ENCODE data around the gene C1QTNF8. TPM values are rescaled to one million over a fixed set of nuclear protein-coding genes. Genes with fewer than 3 reads are reported as not detected.

The C1QTNF8 gene
- total RNA-seq, 3 donors from 2014 or later (not counting 1 experiment from before 2014, with no cell fraction given), result not detected

- no peaks in the 10 kb centered on the region for H3K9me3 Mint-ChIP-seq
- intact Hi-C loops (cut with micrococcal nuclease), result no loop called here
- 47% methylated on average over 34 of the region's 34 CpGs for WGBS (ENCODE audit: insufficient coverage)
- no peak overlapping the region for H3K4me3 Mint-ChIP-seq
- Histone ChIP-seq H3K4me1 (ENCODE audit: control insufficient read depth, insufficient read depth, low read length) (peaks cover 6% of the 10 kb centered on the region), H3K27me3 (ENCODE audit: control insufficient read depth, insufficient read depth, low read length) (peaks cover 5% of the 10 kb centered on the region), H3K9me3 (ENCODE audit: control insufficient read depth, insufficient read depth, low read length) (no peaks in the 10 kb centered on the region), H3K36me3 (ENCODE audit: control insufficient read depth, insufficient read depth, low read length) (no peaks in the 10 kb centered on the region), H3K4me3 (ENCODE audit: low read length) (no peak overlapping the region), H3K27ac (ENCODE audit: low read length) (no peak overlapping the region)
- H3K36me3 Mint-ChIP-seq, result no peaks in the 10 kb centered on the region
- no peak for DNase-seq
- no peak overlapping the region for H3K27ac Mint-ChIP-seq
- TF ChIP-seq, protein P1, sequence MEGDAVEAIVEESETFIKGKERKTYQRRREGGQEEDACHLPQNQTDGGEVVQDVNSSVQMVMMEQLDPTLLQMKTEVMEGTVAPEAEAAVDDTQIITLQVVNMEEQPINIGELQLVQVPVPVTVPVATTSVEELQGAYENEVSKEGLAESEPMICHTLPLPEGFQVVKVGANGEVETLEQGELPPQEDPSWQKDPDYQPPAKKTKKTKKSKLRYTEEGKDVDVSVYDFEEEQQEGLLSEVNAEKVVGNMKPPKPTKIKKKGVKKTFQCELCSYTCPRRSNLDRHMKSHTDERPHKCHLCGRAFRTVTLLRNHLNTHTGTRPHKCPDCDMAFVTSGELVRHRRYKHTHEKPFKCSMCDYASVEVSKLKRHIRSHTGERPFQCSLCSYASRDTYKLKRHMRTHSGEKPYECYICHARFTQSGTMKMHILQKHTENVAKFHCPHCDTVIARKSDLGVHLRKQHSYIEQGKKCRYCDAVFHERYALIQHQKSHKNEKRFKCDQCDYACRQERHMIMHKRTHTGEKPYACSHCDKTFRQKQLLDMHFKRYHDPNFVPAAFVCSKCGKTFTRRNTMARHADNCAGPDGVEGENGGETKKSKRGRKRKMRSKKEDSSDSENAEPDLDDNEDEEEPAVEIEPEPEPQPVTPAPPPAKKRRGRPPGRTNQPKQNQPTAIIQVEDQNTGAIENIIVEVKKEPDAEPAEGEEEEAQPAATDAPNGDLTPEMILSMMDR (IDR thresholded peaks at IDR 0.05), result no peak
- H3K27me3 Mint-ChIP-seq (ENCODE audit: low read depth in 2 of 2), result no peaks in the 10 kb centered on the region
- H3K4me1 Mint-ChIP-seq, result no peaks in the 10 kb centered on the region
- no peak for ATAC-seq
Observed at GRCh38 chr16:1098266-1098991, 2.4 kb upstream of the C1QTNF8 start.

- ATAC-seq (no peak), DNase-seq (no peak)
- H3K4me3 Mint-ChIP-seq, result no peak overlapping the region
- Histone ChIP-seq H3K4me1 (ENCODE audit: control insufficient read depth, insufficient read depth, low read length) (no peaks in the 10 kb centered on the region), H3K36me3 (ENCODE audit: control insufficient read depth, insufficient read depth, low read length) (no peaks in the 10 kb centered on the region), H3K27me3 (ENCODE audit: control insufficient read depth, insufficient read depth, low read length) (no peaks in the 10 kb centered on the region), H3K27ac (ENCODE audit: low read length) (no peak overlapping the region), H3K4me3 (ENCODE audit: low read length) (no peak overlapping the region), H3K9me3 (ENCODE audit: control insufficient read depth, insufficient read depth, low read length) (no peaks in the 10 kb centered on the region)
- no peaks in the 10 kb centered on the region for H3K9me3 Mint-ChIP-seq
- TF ChIP-seq, protein P1 (IDR thresholded peaks at IDR 0.05), result no peak
- H3K4me1 Mint-ChIP-seq, result no peaks in the 10 kb centered on the region
- H3K27me3 Mint-ChIP-seq (ENCODE audit: low read depth in 2 of 2), result no peaks in the 10 kb centered on the region
- no peak overlapping the region for H3K27ac Mint-ChIP-seq
- intact Hi-C loops (cut with micrococcal nuclease), result no loop called here
- H3K36me3 Mint-ChIP-seq, result no peaks in the 10 kb centered on the region
- WGBS (ENCODE audit: insufficient coverage), result 84% methylated on average over 23 of the region's 23 CpGs
Observed at GRCh38 chr16:1097800-1098199, 1.8 kb upstream of the C1QTNF8 start.

GRCh38 chr16:1097156-1097555 is 1.1 kb upstream of the C1QTNF8 start:
- Mint-ChIP-seq H3K9me3 (no peaks in the 10 kb centered on the region), H3K4me3 (no peak overlapping the region), H3K27ac (no peak overlapping the region), H3K36me3 (no peaks in the 10 kb centered on the region), H3K27me3 (ENCODE audit: low read depth in 2 of 2) (no peaks in the 10 kb centered on the region), H3K4me1 (no peaks in the 10 kb centered on the region)
- intact Hi-C loops (cut with micrococcal nuclease), result no loop called here
- 70% methylated on average over 18 of the region's 18 CpGs for WGBS (ENCODE audit: insufficient coverage)
- Histone ChIP-seq H3K9me3 (ENCODE audit: control insufficient read depth, insufficient read depth, low read length) (no peaks in the 10 kb centered on the region), H3K4me3 (ENCODE audit: low read length) (no peak overlapping the region), H3K27me3 (ENCODE audit: control insufficient read depth, insufficient read depth, low read length) (no peaks in the 10 kb centered on the region), H3K27ac (ENCODE audit: low read length) (no peak overlapping the region), H3K4me1 (ENCODE audit: control insufficient read depth, insufficient read depth, low read length) (no peaks in the 10 kb centered on the region), H3K36me3 (ENCODE audit: control insufficient read depth, insufficient read depth, low read length) (no peaks in the 10 kb centered on the region)
- no peak for ATAC-seq
- TF ChIP-seq, protein P1 (IDR thresholded peaks at IDR 0.05), result no peak
- DNase-seq, result no peak

All from natural killer cell (primary cell).